ENCODE results near the gene GGA2. TPM values are rescaled to one million over a fixed set of nuclear protein-coding genes. Genes with fewer than 3 reads are reported as not detected.
"Not testable (repeated sequence)": the region's sequence is repeated elsewhere in the genome, so short reads cannot be mapped to it uniquely, and the experiment has no call there.

The GGA2 gene
- total RNA-seq, 3 donors from 2014 or later, result 66.0 to 82.9 (median 70.0) TPM

- DNase-seq (no peak), ATAC-seq (no peak)
- H3K4me1 Mint-ChIP-seq (ENCODE audit: low read depth), result peaks cover 40% of the 10 kb centered on the region
- peaks cover 10% of the 10 kb centered on the region for H3K36me3 Mint-ChIP-seq (ENCODE audit: insufficient read depth)
- H3K4me3 Mint-ChIP-seq, result no peak overlapping the region
- H3K27me3 Mint-ChIP-seq (ENCODE audit: low read depth), result no peaks in the 10 kb centered on the region
- H3K9me3 Mint-ChIP-seq, result no peaks in the 10 kb centered on the region
These were observed 6.3 kb upstream of the GGA2 start for GRCh38 chr16:23516366-23517137.

DNA sequence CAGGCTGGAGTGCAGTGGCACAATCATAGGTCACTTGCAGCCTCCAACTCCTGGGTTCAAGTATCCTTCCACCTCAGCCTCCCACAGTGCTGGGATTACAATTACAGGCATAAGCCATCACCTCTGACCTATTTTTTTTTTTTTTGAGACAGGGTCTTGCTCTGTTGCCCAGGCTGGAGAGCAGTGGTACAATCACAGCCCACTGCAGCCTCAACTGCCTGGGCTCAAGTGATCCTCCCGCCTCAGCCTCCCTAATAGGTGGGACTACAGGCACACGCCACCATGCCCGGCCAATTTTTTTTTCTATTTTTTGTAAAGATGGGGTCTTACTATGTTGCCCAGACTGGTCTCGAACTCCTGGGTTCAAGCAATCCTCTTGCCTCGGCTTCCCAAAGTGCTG is 5.6 kb upstream of the GGA2 start:
- no peak for ATAC-seq
- Mint-ChIP-seq H3K4me1 (ENCODE audit: low read depth) (peaks cover 40% of the 10 kb centered on the region), H3K4me3 (no peak overlapping the region), H3K36me3 (ENCODE audit: insufficient read depth) (peaks cover 6% of the 10 kb centered on the region), H3K27me3 (ENCODE audit: low read depth) (no peaks in the 10 kb centered on the region), H3K9me3 (no peaks in the 10 kb centered on the region)
- DNase-seq, result no peak

- peaks cover 46% of the 10 kb centered on the region for H3K4me1 Mint-ChIP-seq (ENCODE audit: low read depth)
These were observed 4.3 kb upstream of the GGA2 start for GRCh38 chr16:23514381-23515152.

DNA sequence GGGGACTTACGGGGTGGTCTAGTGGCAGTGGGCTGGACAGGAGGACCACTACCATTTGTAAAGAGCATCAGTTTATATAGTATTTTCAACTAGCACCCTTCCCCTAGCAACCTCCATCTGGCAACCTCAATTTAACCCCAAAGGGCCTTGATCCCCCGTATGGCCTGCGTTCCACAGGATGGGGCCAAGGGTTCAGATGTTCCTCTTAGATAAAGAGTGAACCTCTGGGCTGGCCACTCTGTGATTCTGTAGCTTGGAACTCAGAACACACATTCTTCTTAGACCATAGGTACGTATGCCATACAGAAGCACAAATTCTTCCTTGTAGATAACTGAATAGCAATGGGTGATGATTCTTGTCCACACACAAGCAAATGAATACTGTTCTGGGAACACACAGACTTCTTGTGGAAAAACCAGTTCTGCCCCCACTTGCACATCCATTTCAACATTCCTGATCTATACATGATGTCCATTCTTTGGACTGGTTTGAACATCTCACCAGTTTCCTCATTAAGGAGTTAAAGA is 1.9 kb upstream of the GGA2 start:
- Mint-ChIP-seq H3K4me3 (no peak overlapping the region), H3K9me3 (no peaks in the 10 kb centered on the region), H3K4me1 (ENCODE audit: low read depth) (peaks cover 57% of the 10 kb centered on the region), H3K36me3 (ENCODE audit: insufficient read depth) (peaks cover 12% of the 10 kb centered on the region), H3K27me3 (ENCODE audit: low read depth) (no peaks in the 10 kb centered on the region)
- ATAC-seq (no peak), DNase-seq (no peak)

More at GRCh38 chr16:23514381-23515152, 4.3 kb upstream of the GGA2 start:
- no peaks in the 10 kb centered on the region for H3K9me3 Mint-ChIP-seq
- peaks cover 5% of the 10 kb centered on the region for H3K36me3 Mint-ChIP-seq (ENCODE audit: insufficient read depth)
- peak; percentile 12 to 25 for ATAC-seq
- H3K4me3 Mint-ChIP-seq, result peak overlapping the region; percentile 46
- H3K27me3 Mint-ChIP-seq (ENCODE audit: low read depth), result no peaks in the 10 kb centered on the region
- no peak for DNase-seq

DNA sequence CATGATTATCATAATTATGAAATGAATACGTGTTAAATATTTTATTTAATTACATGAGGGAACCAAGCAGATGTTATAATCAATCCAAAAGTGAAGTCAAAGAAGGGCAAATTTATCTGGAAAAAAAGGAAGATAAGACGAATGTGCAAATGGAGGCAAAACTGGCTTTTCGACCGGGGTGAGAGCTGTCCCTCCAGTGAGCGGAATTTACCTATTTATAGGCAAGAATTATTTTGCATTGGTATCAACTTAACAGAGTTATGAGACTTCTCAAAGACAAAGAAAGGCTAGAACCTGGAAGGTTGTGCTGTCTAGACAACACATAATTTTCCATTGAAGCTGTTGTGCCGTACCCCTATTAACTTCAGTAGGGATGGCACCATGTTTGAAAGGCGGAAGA is 1.4 kb upstream of the GGA2 start:
- Mint-ChIP-seq H3K9me3 (no peaks in the 10 kb centered on the region), H3K4me1 (ENCODE audit: low read depth) (peaks cover 61% of the 10 kb centered on the region), H3K36me3 (ENCODE audit: insufficient read depth) (peaks cover 12% of the 10 kb centered on the region), H3K4me3 (peak overlapping the region; percentile 85), H3K27me3 (ENCODE audit: low read depth) (no peaks in the 10 kb centered on the region)
- no peak for DNase-seq
- ATAC-seq, result no peak

- Mint-ChIP-seq H3K4me3 (peak overlapping the region; percentile 85), H3K36me3 (ENCODE audit: insufficient read depth) (peaks cover 12% of the 10 kb centered on the region), H3K4me1 (ENCODE audit: low read depth) (peaks cover 61% of the 10 kb centered on the region)
- ATAC-seq; H3K9me3 Mint-ChIP-seq; H3K27me3 Mint-ChIP-seq (ENCODE audit: low read depth); DNase-seq: not testable (repeated sequence)
These were observed 599 bp upstream of the GGA2 start for GRCh38 chr16:23510915-23511270.

GRCh38 chr16:23509782-23510163 is 521 bp downstream of the GGA2 start:
- peak; percentile 16 to 29 for ATAC-seq
- H3K4me3 Mint-ChIP-seq, result peak overlapping the region; percentile 86
- no peaks in the 10 kb centered on the region for H3K27me3 Mint-ChIP-seq (ENCODE audit: low read depth)
- peaks cover 61% of the 10 kb centered on the region for H3K4me1 Mint-ChIP-seq (ENCODE audit: low read depth)
- peak; percentile 7 for DNase-seq
- H3K36me3 Mint-ChIP-seq (ENCODE audit: insufficient read depth), result peaks cover 12% of the 10 kb centered on the region
- no peaks in the 10 kb centered on the region for H3K9me3 Mint-ChIP-seq

DNA sequence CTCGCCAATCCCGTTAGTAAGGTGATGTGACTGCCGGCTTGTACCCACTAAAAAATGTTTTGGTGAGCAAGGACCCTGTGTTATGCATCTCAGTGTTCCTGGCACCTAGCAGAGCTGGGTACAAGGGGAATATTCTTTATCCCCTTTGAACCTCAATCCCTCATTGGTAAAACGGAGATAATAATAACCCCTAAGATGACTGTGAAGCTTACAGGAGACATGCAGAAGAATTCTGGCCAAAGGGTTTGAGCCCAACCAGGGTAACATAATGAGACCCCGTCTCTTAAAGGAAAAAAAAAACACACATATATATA is 896 bp downstream of the GGA2 start:
- no peak for ATAC-seq
- Mint-ChIP-seq H3K36me3 (ENCODE audit: insufficient read depth) (peaks cover 12% of the 10 kb centered on the region), H3K4me1 (ENCODE audit: low read depth) (peaks cover 61% of the 10 kb centered on the region), H3K4me3 (peak overlapping the region; percentile 86), H3K27me3 (ENCODE audit: low read depth) (no peaks in the 10 kb centered on the region), H3K9me3 (no peaks in the 10 kb centered on the region)
- no peak for DNase-seq

GRCh38 chr16:23508589-23509440 is 1.5 kb downstream of the GGA2 start:
- DNase-seq (no peak), ATAC-seq (no peak)
- Mint-ChIP-seq H3K4me3 (peak overlapping the region; percentile 86), H3K36me3 (ENCODE audit: insufficient read depth) (peaks cover 12% of the 10 kb centered on the region), H3K9me3 (no peaks in the 10 kb centered on the region), H3K27me3 (ENCODE audit: low read depth) (no peaks in the 10 kb centered on the region), H3K4me1 (ENCODE audit: low read depth) (peaks cover 61% of the 10 kb centered on the region)

DNA sequence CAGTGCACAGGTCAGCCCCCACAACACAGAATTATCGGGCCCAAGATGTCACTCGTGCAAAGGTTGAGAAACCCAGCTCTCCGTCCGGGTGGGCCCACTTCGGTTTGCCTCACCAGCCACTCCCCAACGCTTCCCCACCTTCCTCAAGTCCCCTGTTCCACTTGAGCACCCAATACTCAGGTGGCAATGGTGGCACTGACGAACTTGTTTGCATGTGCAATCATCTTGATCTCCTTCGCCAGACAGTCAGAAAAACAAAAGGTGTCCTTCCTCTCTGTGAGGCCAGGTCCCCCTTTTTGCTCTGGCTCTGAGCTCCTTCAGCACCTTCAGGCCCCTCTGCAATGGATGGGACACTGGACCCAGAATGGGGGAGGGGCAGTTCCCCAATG is 3.7 kb downstream of the GGA2 start:
- H3K9me3 Mint-ChIP-seq, result no peaks in the 10 kb centered on the region
- ATAC-seq, result no peak
- peaks cover 75% of the 10 kb centered on the region for H3K4me1 Mint-ChIP-seq (ENCODE audit: low read depth)
- DNase-seq, result no peak
- no peak overlapping the region for H3K4me3 Mint-ChIP-seq
- H3K27me3 Mint-ChIP-seq (ENCODE audit: low read depth), result no peaks in the 10 kb centered on the region
- H3K36me3 Mint-ChIP-seq (ENCODE audit: insufficient read depth), result peaks cover 16% of the 10 kb centered on the region

DNA sequence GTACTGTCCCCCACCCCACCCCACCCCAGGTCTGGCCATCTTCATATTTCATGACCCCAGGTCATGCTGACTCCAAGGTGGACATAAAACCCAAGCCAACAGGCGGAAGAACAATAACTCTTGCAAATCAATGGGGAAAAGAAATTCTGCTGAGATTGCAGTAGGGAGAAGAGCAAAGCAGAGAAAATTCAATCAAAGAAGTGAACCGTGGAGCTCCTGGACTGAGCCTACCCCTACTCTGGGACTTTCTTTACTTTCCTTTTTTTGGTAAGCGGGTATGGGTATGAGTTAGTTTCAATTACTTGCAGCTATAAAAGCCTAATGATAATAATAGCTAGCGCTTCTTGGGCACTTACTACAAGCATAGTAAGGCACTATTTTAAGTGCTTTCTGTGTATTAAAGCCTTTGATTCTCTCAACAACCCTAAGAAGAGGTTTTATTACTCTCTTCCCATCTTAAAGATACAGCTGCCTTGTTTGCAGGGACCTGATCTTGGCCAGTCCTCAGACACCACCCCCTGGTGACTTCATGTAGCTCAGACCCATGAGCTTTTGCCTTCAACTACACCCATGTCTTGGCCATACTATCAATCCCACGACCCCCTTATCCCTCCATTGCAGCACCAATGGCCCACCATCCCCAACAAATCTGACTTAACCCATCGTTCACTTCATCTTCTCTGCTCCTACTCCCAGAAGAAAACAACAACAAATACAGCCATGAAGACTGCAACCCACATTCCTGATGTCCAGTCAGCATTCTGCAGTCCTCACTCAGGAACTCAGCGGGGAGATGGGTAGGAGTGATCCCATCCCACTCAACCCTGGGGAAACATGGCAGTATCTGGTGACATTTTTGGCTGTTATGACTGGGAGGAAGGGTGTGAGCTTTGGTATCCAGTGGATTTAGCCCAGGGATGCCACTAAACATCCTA is 4.4 kb downstream of the GGA2 start:
- peaks cover 18% of the 10 kb centered on the region for H3K36me3 Mint-ChIP-seq (ENCODE audit: insufficient read depth)
- no peak for ATAC-seq

GRCh38 chr16:23505180-23505665 is 5.1 kb downstream of the GGA2 start:
- Mint-ChIP-seq H3K4me1 (ENCODE audit: low read depth) (peaks cover 83% of the 10 kb centered on the region), H3K9me3 (no peaks in the 10 kb centered on the region), H3K27me3 (ENCODE audit: low read depth) (no peaks in the 10 kb centered on the region), H3K4me3 (peak overlapping the region; percentile 39), H3K36me3 (ENCODE audit: insufficient read depth) (peaks cover 18% of the 10 kb centered on the region)
- ATAC-seq, result no peak
- DNase-seq, result no peak

More for the DNA sequence above, 4.4 kb downstream of the GGA2 start:
- H3K27me3 Mint-ChIP-seq (ENCODE audit: low read depth), result no peaks in the 10 kb centered on the region
- no peak for DNase-seq
- H3K4me3 Mint-ChIP-seq, result no peak overlapping the region
- peaks cover 80% of the 10 kb centered on the region for H3K4me1 Mint-ChIP-seq (ENCODE audit: low read depth)
- H3K9me3 Mint-ChIP-seq, result no peaks in the 10 kb centered on the region

GRCh38 chr16:23504453-23505179 is 5.7 kb downstream of the GGA2 start:
- peaks cover 18% of the 10 kb centered on the region for H3K36me3 Mint-ChIP-seq (ENCODE audit: insufficient read depth)
- no peaks in the 10 kb centered on the region for H3K9me3 Mint-ChIP-seq
- ATAC-seq (peak; percentile 92 to 94), DNase-seq (peak; percentile 54)
- peaks cover 87% of the 10 kb centered on the region for H3K4me1 Mint-ChIP-seq (ENCODE audit: low read depth)
- no peaks in the 10 kb centered on the region for H3K27me3 Mint-ChIP-seq (ENCODE audit: low read depth)
- H3K4me3 Mint-ChIP-seq, result peak overlapping the region; percentile 39

All from activated T-cell treated with anti-CD3 and anti-CD28 coated beads, Interleukin-2, amount 50 U/mL, for 4 hours (primary cell).